ENCODE data around the gene RALGAPA2.

DNA sequence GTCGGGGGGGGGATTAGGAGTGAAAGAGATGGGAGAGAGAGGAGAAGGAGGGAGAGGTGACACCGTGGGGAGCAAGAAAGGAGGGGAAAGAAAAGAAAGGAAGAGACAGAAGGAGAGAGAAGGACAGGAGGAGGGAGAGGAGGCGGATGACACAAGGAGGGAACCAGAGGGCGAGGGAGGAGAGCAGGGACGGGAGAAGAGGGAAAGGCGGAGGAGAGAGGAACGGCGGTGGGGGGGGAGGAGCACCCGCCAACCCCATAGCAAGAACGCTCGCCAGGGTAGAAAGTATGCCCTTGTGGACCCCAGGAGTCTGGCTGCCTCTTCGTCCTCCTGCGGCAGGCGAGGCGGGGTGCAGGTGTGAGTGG is 349.0 kb downstream of the RALGAPA2 start:
- TF ChIP-seq, protein P1, sequence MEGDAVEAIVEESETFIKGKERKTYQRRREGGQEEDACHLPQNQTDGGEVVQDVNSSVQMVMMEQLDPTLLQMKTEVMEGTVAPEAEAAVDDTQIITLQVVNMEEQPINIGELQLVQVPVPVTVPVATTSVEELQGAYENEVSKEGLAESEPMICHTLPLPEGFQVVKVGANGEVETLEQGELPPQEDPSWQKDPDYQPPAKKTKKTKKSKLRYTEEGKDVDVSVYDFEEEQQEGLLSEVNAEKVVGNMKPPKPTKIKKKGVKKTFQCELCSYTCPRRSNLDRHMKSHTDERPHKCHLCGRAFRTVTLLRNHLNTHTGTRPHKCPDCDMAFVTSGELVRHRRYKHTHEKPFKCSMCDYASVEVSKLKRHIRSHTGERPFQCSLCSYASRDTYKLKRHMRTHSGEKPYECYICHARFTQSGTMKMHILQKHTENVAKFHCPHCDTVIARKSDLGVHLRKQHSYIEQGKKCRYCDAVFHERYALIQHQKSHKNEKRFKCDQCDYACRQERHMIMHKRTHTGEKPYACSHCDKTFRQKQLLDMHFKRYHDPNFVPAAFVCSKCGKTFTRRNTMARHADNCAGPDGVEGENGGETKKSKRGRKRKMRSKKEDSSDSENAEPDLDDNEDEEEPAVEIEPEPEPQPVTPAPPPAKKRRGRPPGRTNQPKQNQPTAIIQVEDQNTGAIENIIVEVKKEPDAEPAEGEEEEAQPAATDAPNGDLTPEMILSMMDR (IDR thresholded peaks at IDR 0.05) = no peak
- no peak for TF ChIP-seq POLR2A (IDR thresholded peaks at IDR 0.05)
